Measurements from ENCODE around the gene C12orf57. TPM values are rescaled to one million over a fixed set of nuclear protein-coding genes. Genes with fewer than 3 reads are reported as not detected.

Gene C12orf57
- total RNA-seq, 2 experiments from 2014 or later = 305 to 311 TPM

GRCh38 chr12:6936636-6937480 is 7.0 kb upstream of the C12orf57 start:
- no peak for TF ChIP-seq CTCF (IDR thresholded peaks at IDR 0.05)
- Histone ChIP-seq H3K27me3 (ENCODE audit: control insufficient read depth in 1 of 2, insufficient read depth in 2 of 2, low read length in 2 of 2) (no peaks in the 10 kb centered on the region), H3K9me3 (ENCODE audit: control insufficient read depth in 1 of 2, insufficient read depth in 1 of 2, low read length in 2 of 2) (no peaks in the 10 kb centered on the region), H3K4me1 (ENCODE audit: insufficient read depth, low read length) (peaks cover 48% of the 10 kb centered on the region), H3K36me3 (ENCODE audit: insufficient read depth, low read length) (peaks cover 24% of the 10 kb centered on the region), H3K4me3 (ENCODE audit: low read length) (peak overlapping the region; percentile 72), H3K27ac (ENCODE audit: low read depth in 1 of 2, low read length in 2 of 2) (peak overlapping the region; percentile 89 to 92)
- Mint-ChIP-seq H3K4me3 (peak overlapping the region; percentile 81), H3K4me1 (ENCODE audit: low read depth) (peaks cover 61% of the 10 kb centered on the region), H3K27me3 (no peaks in the 10 kb centered on the region), H3K36me3 (ENCODE audit: low read depth) (peaks cover 28% of the 10 kb centered on the region), H3K27ac (peak overlapping the region; percentile 95), H3K9me3 (no peaks in the 10 kb centered on the region)
- ChIA-PET CTCF (interaction anchor here (0.9 to 4.1 kb wide), 23 partner anchors 9 to 247 kb away, joined by 3 to 33 read pairs (median 6); partner anchors contain the start of genes ATN1, COPS7A, ENO2 and LPCAT3), POLR2A (interaction anchor here (0.7 to 4.9 kb wide), 22 partner anchors 7 to 1034 kb away, joined by 3 to 89 read pairs (median 20); partner anchors contain the start of genes ATN1, C12orf57, C1RL and CDCA3)
- peak in 8 of 14 experiments; percentile 50 to 74 (median 60) for DNase-seq
- intact Hi-C loops (cut with DNase I, micrococcal nuclease) = loop anchor here in 1 of 2 experiments (5.0 kb wide), 1 partner anchor 35 kb away; the partner anchor contains the start of genes EMG1 and PHB2
- peak; percentile 29 for ATAC-seq (ENCODE audit: poor library complexity)

- Histone ChIP-seq H3K4me3 (ENCODE audit: low read length) (peak overlapping the region; percentile 72), H3K36me3 (ENCODE audit: insufficient read depth, low read length) (peaks cover 24% of the 10 kb centered on the region), H3K4me1 (ENCODE audit: insufficient read depth, low read length) (peaks cover 47% of the 10 kb centered on the region), H3K27me3 (ENCODE audit: control insufficient read depth in 1 of 2, insufficient read depth in 2 of 2, low read length in 2 of 2) (no peaks in the 10 kb centered on the region), H3K9me3 (ENCODE audit: control insufficient read depth in 1 of 2, insufficient read depth in 1 of 2, low read length in 2 of 2) (no peaks in the 10 kb centered on the region), H3K27ac (ENCODE audit: low read depth in 1 of 2, low read length in 2 of 2) (peak overlapping the region; percentile 89 to 92)
- POLR2A ChIA-PET = interaction anchor here (0.5 to 4.9 kb wide), 28 partner anchors 10 to 1033 kb away, joined by 3 to 89 read pairs (median 8); partner anchors contain the start of genes ATN1, C1RL, CDCA3 and COPS7A
- peaks cover 61% of the 10 kb centered on the region for H3K4me1 Mint-ChIP-seq (ENCODE audit: low read depth)
- CTCF ChIA-PET = interaction anchor here (0.6 to 4.1 kb wide), 37 partner anchors 9 to 383 kb away, joined by 3 to 33 read pairs (median 5); partner anchors contain the start of genes ATN1, C1RL, CDCA3 and COPS7A
- no peaks in the 10 kb centered on the region for H3K9me3 Mint-ChIP-seq
- ATAC-seq (ENCODE audit: poor library complexity) = peak; percentile 91
- peak; percentile 86 to 99 (median 92) for DNase-seq
- peak overlapping the region; percentile 95 for H3K27ac Mint-ChIP-seq
- intact Hi-C loops (cut with DNase I, micrococcal nuclease) = loop anchor here in 1 of 2 experiments (5.0 kb wide), 1 partner anchor 35 kb away; the partner anchor contains the start of genes EMG1 and PHB2
- peak overlapping the region; percentile 90 for H3K4me3 Mint-ChIP-seq
- H3K27me3 Mint-ChIP-seq = no peaks in the 10 kb centered on the region
- H3K36me3 Mint-ChIP-seq (ENCODE audit: low read depth) = peaks cover 28% of the 10 kb centered on the region
- TF ChIP-seq CTCF (IDR thresholded peaks at IDR 0.05) = peak; percentile 89
Observed at GRCh38 chr12:6937481-6938352, 6.1 kb upstream of the C12orf57 start.

Measured in CD4-positive, alpha-beta T cell (primary cell).